Stimulated activated CD4-positive, alpha-beta T cell treated with anti-CD3 and anti-CD28 coated beads, Interleukin-1b, Interleukin-23, amount 100 ng/mL, for 4 hours (primary cell): ENCODE results near the gene OBP2B.
"Not testable (repeated sequence)": the region's sequence is repeated elsewhere in the genome, so short reads cannot be mapped to it uniquely, and the experiment has no call there.

Experiments used
- DNase-seq, 2 donors: peaks; one replicate each; pipeline ENCODE4 v3.0.0-alpha.2; 2020; ENCODE audit warnings: low read depth in 2 of 2

Gene OBP2B, protein sequence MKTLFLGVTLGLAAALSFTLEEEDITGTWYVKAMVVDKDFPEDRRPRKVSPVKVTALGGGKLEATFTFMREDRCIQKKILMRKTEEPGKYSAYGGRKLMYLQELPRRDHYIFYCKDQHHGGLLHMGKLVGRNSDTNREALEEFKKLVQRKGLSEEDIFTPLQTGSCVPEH

DNA sequence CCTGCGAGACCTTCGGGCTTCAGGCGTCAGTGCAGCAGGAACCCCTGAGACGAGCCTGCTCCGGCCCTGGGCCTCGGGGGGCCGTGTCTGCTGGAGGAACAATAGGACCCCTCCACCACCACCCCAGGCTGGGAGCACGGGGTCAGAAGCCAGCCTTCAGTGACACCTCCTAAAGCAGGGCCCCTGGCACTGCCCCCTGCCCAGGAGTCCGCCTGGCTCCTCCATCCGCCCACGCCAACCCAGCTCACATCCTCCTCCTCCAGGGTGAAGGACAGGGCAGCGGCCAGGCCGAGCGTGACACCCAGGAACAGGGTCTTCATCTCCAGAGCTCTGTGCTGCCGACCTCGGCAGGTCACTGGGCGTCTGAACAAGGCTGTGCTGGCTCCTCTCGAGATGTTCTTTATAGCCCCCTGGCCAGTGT lies at the start of gene OBP2B:
Gene OBP2B, minus strand, starts transcription at position 371 of the 421 bp plus-strand sequence. Its CDS starts 51 bp downstream, at position 320.
- DNase-seq, result not testable (repeated sequence)

DNA sequence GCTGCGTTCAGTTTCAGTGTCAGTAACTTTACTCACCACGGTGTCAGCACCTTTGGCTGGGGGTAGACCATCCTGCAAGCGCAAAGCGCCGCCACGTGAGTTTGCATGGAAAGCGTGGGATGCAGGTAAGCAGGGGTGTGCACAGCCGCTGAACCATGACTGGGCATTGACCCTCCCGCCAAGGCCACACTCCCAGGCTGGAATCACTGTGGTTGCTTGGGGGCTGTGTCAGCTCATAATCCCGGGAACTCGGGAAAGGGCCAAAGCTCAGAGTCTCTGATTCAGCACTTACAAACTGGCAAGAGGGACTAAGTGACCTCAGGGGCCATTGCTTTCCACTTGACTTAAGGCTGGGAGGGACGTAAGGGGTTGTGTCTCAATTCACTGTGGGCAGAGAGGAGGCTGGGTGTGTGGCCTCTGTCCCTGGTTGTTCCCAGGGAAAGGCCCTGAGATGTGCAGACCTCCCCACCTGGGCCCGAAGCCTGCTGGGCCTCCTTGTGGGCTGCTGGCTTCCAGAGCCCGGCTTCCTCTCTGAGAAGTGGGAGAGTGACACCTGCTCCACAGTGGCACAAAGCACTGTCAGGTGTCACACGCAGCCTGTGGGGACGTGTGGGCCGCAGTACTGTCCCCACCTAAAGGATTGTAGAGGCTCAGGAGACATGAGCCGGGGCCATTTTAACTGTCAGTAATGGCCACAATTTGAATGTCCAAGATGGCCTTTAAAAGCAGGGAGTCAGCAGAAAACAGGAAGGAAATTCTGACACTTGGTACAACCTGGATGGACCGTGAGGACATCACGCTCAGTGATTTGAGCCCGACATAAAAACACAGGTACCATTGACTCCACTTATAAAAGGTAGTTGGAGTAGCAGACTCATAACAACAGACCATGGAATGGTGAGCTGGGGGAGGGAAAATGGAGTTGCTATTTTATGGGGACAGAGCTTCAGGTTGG lies 49.3 kb upstream of the OBP2B start:
- no peak for DNase-seq

DNA sequence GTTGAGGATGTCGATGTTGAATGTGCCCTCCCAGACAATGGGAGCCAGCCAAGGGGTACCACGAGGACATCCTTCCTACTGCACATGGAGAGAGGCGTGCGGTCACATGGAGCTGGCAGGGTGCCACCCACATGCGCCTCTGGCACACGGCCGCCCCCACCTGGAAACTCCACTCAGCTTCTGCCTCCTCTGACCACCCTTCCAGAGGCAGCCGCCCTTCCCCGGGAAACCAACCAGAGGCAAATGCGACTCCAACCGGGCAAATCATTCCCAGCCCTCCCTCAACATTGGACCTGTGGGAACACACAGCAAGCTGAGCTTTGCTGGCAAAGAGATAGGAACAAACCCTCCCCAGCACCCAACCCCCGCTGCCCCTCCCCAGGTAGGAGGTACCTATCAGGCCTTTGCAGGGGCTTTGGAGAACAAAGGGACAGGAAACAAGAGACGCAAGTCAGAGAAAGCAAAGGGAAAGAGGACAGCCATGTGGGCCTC lies 48.5 kb upstream of the OBP2B start:
- DNase-seq, result no peak

DNA sequence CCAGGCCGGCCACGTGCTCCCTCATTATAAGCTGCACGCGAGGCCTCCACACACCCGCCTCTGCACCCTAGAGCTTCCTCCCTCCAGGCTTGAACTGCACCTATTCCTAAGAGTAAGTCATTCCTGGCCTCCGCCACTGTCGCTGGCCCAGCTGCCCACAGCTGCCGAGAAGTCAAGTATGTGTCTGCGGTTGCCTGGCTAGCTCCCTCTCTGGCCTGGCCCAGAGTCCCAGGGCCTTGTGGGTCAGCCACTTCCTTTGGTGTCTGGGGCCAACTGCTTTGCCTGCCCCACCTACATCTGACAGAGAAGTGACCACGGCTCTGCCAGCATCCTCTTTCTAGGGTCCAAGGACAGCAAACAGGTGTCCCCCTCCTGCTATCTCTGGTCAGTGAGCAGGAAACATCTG lies 47.6 kb upstream of the OBP2B start:
- DNase-seq, result no peak

DNA sequence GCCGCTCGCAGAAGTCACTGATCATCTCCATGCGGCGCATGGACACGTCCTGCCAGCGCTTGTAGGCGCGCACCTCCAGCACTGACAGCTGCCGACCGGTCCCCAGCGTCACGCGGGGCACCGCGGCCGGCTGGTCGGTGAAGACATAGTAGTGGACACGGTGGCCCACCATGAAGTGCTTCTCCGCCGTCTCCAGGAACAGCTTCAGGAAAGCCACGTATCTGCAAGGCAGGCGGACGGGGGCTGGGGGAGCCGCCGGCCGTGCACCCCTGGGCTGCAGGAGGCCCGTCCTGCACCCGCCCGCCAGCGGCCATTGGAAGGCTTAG lies 47.0 kb upstream of the OBP2B start:
- DNase-seq, result no peak

DNA sequence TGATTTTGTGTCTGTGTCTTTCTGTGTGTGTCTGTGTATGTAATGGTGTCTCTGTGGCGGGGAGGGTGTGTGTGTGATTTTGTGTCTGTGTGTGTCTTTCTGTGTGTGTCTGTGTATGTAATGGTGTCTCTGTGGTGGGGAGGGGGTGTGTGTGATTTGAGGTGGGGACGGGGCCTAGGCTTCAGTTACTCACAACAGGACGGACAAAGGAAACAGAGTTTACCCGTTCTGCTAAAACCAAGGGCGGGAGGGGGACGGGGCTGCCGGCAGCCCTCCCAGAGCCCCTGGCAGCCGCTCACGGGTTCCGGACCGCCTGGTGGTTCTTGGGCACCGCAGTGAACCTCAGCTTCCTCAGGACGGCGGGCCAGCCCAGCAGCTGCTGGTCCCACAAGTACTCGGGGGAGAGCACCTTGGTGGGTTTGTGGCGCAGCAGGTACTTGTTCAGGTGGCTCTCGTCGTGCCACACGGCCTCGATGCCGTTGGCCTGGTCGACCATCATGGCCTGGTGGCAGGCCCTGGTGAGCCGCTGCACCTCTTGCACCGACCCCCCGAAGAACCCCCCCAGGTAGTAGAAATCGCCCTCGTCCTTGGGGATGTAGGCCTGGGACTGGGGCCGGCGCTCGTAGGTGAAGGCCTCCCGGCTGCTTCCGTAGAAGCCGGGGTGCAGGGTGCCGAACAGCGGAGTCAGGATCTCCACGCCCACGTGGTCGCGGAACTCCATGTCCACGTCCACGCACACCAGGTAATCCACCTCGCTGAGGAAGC lies 46.5 kb upstream of the OBP2B start:
- DNase-seq, result no peak

DNA sequence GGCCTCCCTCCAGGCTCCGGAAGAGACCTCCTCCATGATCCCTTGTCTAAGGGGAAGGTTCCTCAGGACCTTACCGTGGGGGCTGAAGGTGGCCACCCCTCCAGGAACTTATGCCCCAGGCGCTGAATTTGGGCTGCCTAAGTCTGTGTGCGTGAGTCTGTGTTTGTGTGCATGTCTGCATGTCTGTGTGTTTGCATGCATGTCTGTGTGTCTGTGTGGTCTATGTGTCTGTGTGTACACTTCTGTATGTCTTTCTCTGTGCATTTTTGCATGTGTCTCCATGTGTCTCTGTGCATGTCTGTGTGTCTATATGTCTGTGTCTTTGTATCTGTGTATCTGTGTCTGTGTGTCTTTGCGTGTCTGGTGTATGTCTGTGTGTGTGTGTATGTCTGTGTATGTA lies 45.4 kb upstream of the OBP2B start:
- no peak for DNase-seq

DNA sequence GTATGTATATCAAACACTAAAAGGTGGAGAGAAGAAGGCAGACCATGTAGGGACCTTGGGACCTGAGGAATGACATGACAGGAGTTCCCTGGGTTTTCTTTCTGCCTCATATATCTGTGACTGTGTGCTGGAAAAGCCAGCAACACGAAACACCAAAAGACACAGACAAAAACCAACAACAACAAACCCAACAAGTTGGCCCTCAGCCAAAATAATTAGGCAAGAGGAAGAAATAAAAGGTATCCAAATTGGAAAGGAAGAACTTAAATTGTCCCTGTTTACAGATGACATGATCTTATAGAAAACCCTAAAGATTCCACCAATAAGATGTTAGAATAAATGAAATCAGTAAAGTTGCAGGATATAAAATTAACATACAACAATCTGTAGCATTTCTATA lies 44.2 kb upstream of the OBP2B start:
- no peak for DNase-seq

DNA sequence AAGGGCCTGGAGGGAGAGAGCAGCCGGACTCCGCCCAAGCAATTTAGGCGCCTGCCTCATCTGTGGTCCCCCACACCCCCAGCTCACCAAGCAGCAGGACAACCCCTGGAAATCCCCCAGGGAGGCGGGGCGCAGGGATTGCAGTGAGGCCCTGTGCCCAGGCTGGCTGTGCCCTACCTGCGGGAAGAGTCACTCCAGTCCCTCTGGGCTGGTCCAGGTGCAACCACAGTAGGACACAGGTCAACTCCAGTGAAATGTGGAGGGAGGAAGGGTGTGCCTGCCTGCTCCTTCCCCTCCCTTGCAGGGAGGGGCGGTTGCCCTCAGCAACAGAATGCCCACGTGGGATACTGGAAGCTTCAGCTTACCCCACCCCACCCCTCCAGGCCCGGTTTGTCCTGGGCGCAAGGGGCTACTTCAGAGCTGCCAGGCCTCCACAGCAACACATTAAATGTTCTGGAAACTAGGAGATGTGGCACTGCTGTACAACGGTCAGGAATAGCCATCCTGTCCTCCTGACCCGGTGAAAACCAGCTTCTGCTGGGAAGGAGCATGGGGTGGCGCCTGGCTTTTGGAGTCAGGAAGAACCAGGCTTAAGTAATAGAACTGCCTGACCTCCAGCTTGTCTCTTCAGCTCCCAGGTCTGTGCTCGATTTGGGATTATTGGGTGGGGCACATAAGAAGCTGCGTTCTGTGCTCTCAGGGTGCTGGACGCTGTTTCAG lies 43.4 kb upstream of the OBP2B start:
- DNase-seq, result no peak

DNA sequence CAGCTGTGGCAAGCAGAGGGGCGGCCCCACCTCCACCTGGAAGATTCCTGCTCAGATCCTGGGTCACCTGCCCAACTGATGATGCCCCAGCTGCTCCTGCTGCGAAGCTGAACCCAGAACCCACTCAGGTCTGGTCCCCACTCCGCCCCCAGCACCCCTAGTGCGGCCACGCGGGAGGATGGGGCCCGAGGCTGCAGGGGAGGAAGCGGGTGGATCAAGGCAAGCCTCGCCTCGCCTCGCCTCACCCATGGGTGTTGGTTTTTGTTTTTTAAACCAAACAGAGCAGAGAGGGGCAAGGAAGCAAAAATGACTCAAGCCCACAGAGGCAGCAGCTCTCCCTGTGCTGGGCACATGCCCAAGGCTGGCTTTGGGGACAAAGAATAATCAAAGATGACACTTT lies 42.7 kb upstream of the OBP2B start:
- DNase-seq, result no peak

DNA sequence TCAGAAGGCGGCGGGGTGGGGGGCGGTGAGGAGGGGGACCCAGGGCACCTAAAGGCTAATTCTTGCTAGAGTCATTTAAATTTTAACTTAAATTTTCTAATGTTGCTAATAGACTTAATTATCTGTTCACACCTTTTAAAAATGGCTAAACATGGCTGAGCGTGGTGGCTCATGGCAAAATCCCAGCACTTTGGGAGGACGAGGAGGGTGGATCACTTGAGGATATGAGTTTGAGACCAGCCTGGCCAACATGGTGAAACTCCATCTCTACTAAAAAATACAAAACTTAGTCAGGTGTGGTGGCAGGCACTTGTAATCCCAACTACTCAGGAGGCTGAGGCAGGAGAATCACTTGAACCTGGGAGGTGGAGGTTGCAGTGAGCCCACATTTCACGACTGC lies 42.2 kb upstream of the OBP2B start:
- DNase-seq, result not testable (repeated sequence)

DNA sequence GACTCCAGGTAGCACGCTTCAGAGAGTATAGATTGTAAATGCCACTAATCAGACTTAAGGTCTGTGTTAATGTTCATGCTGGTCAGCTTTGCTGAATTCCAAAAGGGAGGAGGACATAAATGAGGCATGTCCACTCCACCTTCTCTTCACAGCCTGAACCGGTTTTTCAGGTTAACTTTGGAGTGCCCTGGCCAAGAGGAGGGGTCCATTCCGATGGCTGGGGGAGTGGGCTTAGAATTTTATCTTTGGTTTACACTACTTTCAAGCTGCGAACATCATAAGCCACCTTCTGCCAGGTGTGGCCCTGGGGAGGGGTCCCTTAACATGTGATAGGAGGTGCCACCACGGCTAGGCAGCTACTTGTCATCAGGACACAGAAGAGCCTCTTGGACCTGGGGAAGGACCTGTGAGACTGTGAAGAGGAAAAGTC lies 41.7 kb upstream of the OBP2B start:
- no peak for DNase-seq

DNA sequence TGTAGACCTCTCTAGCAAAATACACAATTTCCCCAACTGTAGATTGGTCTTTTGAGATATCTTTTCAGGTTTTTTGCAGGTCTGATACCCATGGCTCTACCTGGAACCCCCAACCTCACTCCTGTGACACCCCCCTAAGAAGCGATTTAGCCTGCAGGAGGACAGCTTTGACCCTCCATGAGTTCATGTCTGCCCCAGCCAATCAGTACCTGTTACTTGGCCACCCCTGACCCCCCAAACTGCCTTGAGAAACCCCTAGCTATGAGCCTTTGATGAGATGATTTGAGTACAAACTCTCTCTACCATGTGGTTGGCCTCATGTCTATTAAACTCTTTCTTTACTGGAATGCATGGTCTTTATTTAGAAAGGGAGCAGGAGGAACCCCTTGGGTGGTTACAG lies 40.3 kb upstream of the OBP2B start:
- no peak for DNase-seq

DNA sequence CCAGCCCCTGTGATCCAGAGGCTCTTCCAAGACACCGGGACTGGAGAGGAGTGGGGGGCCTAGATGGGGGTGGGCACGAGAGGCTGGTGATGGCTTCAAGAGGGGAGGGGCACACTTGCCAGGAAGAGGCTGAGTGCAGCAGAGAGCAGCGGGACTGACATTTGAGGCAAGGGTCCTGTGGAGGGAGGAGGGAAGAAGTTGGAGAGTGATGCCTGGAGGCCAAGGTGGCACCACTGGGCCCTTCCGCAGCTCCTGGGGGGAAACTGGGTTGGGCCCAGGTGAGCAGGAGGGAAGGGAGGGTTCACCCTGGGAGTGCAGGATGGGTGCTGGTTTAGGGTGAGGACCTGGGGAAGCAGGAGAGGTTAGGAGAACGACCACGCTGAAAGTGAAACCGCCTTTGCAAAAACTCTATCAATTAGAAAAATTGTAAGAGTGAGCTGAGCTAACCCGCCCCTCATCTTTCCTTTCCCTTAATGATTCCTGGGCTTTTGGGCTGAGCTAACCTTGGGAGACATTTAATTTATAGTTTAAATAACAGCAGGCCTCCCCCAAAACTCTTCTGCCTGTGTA lies 39.8 kb upstream of the OBP2B start:
- DNase-seq, result no peak

DNA sequence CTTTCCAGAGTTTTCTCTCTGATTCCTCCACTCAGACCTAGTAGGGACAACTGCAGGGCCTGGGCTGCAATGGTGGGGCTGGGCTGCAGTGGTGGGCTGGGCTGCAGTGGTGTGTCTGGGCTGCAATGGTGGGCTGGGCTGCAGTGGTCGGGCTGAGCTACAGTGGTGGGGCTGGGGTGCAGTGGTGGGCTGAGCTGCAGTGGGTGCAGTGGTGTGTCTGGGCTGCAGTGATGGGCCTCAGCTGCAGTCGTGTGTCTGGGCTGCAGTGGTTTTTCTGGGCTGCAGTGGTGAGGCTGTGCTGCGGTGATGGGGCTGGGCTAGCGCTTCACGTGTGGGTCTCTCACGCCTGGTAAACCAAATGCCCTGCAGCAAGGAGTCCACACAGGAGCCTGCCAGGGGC lies 38.6 kb upstream of the OBP2B start:
- DNase-seq, result no peak

DNA sequence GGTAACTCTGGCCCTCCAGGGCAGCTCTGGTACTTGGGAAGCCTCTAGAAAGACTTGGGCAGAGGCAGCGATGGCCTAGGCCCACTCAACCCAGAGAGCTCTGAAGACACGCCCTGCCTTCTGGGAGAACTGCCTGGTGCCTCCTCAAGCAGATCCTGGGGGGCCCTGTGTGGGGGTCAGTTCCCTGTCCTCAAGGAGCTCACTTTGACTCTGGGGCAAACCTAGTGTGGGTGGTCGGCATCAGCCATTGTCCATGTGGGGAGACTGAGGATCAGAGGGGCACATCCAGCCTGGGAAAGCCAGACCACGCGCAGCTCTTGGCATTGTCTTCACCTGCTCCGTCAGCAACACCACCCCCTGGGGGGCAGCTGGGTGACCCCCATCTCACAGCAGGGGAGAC lies 37.9 kb upstream of the OBP2B start:
- DNase-seq, result no peak

DNA sequence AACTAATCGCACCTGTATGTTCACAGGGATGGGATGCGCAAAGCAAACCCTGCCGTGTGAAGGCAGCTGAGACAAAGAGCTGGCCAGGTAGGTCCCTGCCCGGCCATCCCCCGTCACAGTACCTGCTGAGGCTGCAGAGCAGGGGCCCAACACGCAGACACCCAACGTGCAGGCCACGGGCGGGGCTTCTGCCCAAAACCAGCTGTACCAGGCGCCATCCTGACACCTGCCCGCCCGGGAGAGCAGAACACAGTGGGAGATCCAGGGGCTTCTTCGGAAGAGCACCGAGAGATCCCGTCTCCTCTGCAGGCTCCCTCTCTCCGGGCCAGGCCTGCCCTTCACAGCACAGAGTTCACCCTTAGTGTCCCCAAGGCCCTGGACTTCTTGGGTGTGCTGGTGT lies 37.5 kb upstream of the OBP2B start:
- DNase-seq, result no peak

DNA sequence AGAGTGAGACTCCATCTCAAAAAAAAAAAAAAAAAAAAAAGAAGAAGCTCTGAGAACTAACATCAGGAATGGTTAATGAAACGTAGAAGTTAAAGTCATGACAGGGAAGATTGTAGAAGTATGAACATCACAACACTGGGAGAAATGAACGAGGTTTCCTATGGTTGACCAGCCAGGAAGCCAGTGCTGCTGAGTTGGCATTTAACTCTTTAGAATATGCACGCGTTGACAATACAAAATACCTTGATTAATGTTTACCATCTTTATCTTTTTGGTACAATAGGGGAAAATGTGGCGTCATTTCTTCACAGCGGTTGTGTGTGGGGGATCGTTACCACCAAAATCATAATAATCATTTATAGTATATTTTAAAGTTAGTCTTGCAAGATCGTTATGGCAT lies 33.9 kb upstream of the OBP2B start:
- DNase-seq, result no peak

DNA sequence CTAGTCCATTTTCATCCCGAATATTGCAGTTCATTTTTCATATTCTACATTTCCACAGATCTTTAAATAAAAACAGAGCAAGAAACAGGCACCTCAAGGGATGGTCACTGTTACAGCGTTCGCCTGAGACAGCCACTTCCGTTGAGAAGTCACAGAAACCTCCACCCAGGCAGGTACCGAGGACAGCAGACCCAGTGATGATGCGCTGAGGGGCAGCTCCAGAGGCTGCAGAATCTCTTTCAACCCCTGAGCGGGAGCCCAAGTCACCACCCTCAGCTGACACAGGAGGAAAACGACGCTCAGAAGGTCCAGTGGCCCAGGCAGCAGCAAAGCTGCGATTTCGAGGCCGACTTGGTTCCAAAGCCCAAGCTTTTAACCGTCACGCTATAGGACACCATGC lies 33.2 kb upstream of the OBP2B start:
- DNase-seq, result no peak

DNA sequence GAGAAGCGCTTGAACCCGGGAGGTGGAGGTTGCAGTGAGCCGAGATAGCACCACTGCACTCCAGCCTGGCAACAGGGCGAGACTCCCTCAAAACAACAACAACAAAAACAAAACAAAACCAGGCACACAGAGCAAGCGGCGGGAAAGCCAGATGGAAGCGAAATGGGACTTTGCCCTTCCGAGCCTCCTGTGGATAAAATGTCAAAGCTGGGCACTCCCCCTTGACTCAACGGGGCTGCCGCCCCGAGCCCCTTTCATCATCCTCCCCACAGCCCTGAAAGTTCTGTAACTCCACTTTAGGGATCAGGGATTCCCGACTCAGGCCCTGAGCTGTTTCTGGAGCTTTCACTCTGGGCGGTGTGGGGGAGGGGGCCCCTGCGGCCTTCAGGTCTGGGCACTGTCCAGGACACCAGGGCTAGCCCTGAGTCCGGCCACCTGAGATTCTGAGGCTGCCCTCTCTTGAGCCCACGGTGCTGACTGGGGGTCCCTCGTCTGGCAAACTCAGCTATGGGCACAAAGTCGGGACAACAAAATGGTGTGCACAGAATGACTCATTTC lies 30.6 kb upstream of the OBP2B start:
- DNase-seq, result no peak

DNA sequence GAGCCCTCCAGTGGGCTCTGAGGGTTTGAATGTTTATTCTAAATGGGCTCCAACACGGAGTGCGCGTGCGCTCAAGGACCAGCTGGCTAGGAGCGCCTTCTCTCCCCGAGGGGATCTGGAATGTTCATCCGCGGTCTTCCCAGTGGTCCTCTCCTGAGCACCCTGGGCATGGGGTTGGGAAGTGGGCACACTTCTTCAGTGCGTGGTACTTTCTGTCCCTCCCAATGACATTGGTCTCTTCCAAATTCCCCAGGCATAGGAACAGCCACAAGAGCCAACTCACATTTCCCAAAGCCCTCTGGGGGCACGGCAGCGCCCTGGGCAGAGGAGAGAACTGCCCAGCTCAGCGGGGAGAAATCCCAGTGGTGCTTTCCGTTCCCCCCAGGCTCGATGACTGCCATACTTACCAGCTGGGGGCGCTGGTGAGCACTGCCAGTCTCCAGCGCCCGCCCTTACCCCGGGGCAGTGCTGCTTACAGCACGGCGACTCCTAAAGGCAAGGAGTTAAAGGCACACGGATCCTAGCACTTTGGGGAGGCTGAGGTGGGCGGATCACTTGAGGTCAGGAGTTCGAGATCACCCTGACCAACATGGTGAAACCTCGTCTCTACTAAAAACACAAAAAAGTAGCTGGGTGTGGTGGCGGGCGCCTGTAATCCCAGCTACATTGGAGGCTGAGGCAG lies 29.9 kb upstream of the OBP2B start:
- DNase-seq, result peak; percentile 52 to 55
